ENCODE measurements around the gene CATSPER3. TPM values are rescaled to one million over a fixed set of nuclear protein-coding genes. Genes with fewer than 3 reads are reported as not detected.

The CATSPER3 gene
- total RNA-seq, 1 donor = 0.36 TPM

GRCh38 chr5:135030956-135031812 is 63.5 kb downstream of the CATSPER3 start:
- Histone ChIP-seq H3K4me1 (ENCODE audit: insufficient read depth, low read length) (peaks cover 9% of the 10 kb centered on the region), H3K4me3 (ENCODE audit: insufficient read depth, low read length) (peak overlapping the region; percentile 93), H3K27me3 (ENCODE audit: insufficient read depth, low read length) (no peaks in the 10 kb centered on the region), H3K4me2 (ENCODE audit: insufficient read depth, low read length) (peak overlapping the region; percentile 85), H3K79me2 (ENCODE audit: insufficient read depth, low read length) (peaks cover 73% of the 10 kb centered on the region), H3K27ac (ENCODE audit: low read depth, low read length) (peak overlapping the region; percentile 88), H2AFZ (ENCODE audit: low read length) (peak overlapping the region; percentile 85), H3K9me3 (ENCODE audit: low read depth, low read length) (no peaks in the 10 kb centered on the region), H4K20me1 (ENCODE audit: insufficient read depth, low read length) (no peaks in the 10 kb centered on the region), H3K36me3 (ENCODE audit: insufficient read depth, low read length) (peaks cover 13% of the 10 kb centered on the region)
- no peak for TF ChIP-seq CTCF (IDR thresholded peaks at IDR 0.05; ENCODE audit: extremely low read depth, low read depth, low read length)
- peak; percentile 96 for DNase-seq (ENCODE audit: insufficient read length, low spot score, missing footprints)

GRCh38 chr5:135031813-135032694 is 64.3 kb downstream of the CATSPER3 start:
- Histone ChIP-seq H4K20me1 (ENCODE audit: insufficient read depth, low read length) (no peaks in the 10 kb centered on the region), H3K4me1 (ENCODE audit: insufficient read depth, low read length) (peaks cover 9% of the 10 kb centered on the region), H3K4me3 (ENCODE audit: insufficient read depth, low read length) (peak overlapping the region; percentile 93), H2AFZ (ENCODE audit: low read length) (no peak overlapping the region), H3K27me3 (ENCODE audit: insufficient read depth, low read length) (no peaks in the 10 kb centered on the region), H3K27ac (ENCODE audit: low read depth, low read length) (peak overlapping the region; percentile 88), H3K79me2 (ENCODE audit: insufficient read depth, low read length) (peaks cover 64% of the 10 kb centered on the region), H3K9me3 (ENCODE audit: low read depth, low read length) (no peaks in the 10 kb centered on the region), H3K36me3 (ENCODE audit: insufficient read depth, low read length) (peaks cover 13% of the 10 kb centered on the region), H3K4me2 (ENCODE audit: insufficient read depth, low read length) (peak overlapping the region; percentile 85)
- DNase-seq (ENCODE audit: insufficient read length, low spot score, missing footprints) = peak; percentile 68
- TF ChIP-seq CTCF (IDR thresholded peaks at IDR 0.05; ENCODE audit: extremely low read depth, low read depth, low read length) = no peak

- peak overlapping the region; percentile 85 for H3K4me2 ChIP-seq (ENCODE audit: insufficient read depth, low read length)
- DNase-seq (ENCODE audit: insufficient read length, low spot score, missing footprints) = no peak
- H2AFZ ChIP-seq (ENCODE audit: low read length) = no peak overlapping the region
- peak overlapping the region; percentile 93 for H3K4me3 ChIP-seq (ENCODE audit: insufficient read depth, low read length)
- peaks cover under 1% of the 10 kb centered on the region for H3K27me3 ChIP-seq (ENCODE audit: insufficient read depth, low read length)
- H4K20me1 ChIP-seq (ENCODE audit: insufficient read depth, low read length) = no peaks in the 10 kb centered on the region
- TF ChIP-seq CTCF (IDR thresholded peaks at IDR 0.05; ENCODE audit: extremely low read depth, low read depth, low read length) = no peak
- H3K36me3 ChIP-seq (ENCODE audit: insufficient read depth, low read length) = peaks cover 12% of the 10 kb centered on the region
- peak overlapping the region; percentile 88 for H3K27ac ChIP-seq (ENCODE audit: low read depth, low read length)
- H3K4me1 ChIP-seq (ENCODE audit: insufficient read depth, low read length) = peaks cover 9% of the 10 kb centered on the region
- peaks cover 58% of the 10 kb centered on the region for H3K79me2 ChIP-seq (ENCODE audit: insufficient read depth, low read length)
- no peaks in the 10 kb centered on the region for H3K9me3 ChIP-seq (ENCODE audit: low read depth, low read length)
These were observed 64.9 kb downstream of the CATSPER3 start for GRCh38 chr5:135032695-135032998.
